ENCODE data around the gene CACNG3. TPM values are rescaled to one million over a fixed set of nuclear protein-coding genes. Genes with fewer than 3 reads are reported as not detected.
"Not testable (repeated sequence)": the region's sequence is repeated elsewhere in the genome, so short reads cannot be mapped to it uniquely, and the experiment has no call there.

CACNG3 gene
- total RNA-seq, 1 donor from 2014 or later = not detected

GRCh38 chr16:24289166-24289700 lies 33.1 kb downstream of the CACNG3 start:
- peaks cover 31% of the 10 kb centered on the region for H3K27me3 Mint-ChIP-seq
- H3K9me3 Mint-ChIP-seq = no peaks in the 10 kb centered on the region
- H3K4me3 Mint-ChIP-seq = no peak overlapping the region
- TF ChIP-seq, protein P1, sequence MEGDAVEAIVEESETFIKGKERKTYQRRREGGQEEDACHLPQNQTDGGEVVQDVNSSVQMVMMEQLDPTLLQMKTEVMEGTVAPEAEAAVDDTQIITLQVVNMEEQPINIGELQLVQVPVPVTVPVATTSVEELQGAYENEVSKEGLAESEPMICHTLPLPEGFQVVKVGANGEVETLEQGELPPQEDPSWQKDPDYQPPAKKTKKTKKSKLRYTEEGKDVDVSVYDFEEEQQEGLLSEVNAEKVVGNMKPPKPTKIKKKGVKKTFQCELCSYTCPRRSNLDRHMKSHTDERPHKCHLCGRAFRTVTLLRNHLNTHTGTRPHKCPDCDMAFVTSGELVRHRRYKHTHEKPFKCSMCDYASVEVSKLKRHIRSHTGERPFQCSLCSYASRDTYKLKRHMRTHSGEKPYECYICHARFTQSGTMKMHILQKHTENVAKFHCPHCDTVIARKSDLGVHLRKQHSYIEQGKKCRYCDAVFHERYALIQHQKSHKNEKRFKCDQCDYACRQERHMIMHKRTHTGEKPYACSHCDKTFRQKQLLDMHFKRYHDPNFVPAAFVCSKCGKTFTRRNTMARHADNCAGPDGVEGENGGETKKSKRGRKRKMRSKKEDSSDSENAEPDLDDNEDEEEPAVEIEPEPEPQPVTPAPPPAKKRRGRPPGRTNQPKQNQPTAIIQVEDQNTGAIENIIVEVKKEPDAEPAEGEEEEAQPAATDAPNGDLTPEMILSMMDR (conservative IDR thresholded peaks at IDR 0.05) = no peak
- DNase-seq (ENCODE audit: extremely low spot score, unreplicated experiment) = no peak
- H3K36me3 Mint-ChIP-seq = no peaks in the 10 kb centered on the region
- no peaks in the 10 kb centered on the region for H3K4me1 Mint-ChIP-seq (ENCODE audit: unreplicated experiment)
- H3K27ac Mint-ChIP-seq = no peak overlapping the region

DNA sequence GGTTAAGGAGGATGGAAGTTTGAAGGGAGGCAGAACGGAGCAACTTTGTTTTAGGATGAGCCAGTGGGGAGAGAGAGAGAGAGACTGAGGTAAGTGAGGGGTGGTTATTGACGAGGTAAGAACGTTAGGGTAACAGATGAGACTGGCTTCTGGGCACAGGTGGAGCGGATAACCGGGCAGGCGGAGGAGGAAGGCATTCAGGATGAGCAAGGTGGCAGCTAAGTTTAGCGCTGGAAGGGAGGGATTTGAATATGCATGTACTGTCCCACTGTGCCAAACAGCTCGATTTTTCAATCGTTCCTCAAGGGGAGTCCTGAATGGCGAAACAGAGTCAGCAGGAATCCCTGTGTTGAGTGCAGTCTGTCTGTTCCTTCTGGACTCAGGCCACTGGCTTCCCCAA lies 35.8 kb downstream of the CACNG3 start:
- TF ChIP-seq, protein P1 (conservative IDR thresholded peaks at IDR 0.05) = no peak
- H3K36me3 Mint-ChIP-seq = no peaks in the 10 kb centered on the region
- peaks cover 35% of the 10 kb centered on the region for H3K27me3 Mint-ChIP-seq
- no peak overlapping the region for H3K27ac Mint-ChIP-seq
- H3K4me3 Mint-ChIP-seq = no peak overlapping the region
- DNase-seq (ENCODE audit: extremely low spot score, unreplicated experiment) = no peak
- H3K4me1 Mint-ChIP-seq (ENCODE audit: unreplicated experiment) = no peaks in the 10 kb centered on the region
- H3K9me3 Mint-ChIP-seq = no peaks in the 10 kb centered on the region

GRCh38 chr16:24294131-24294530 lies 38.0 kb downstream of the CACNG3 start:
- no peak for DNase-seq (ENCODE audit: extremely low spot score, unreplicated experiment)
- Mint-ChIP-seq H3K9me3 (no peaks in the 10 kb centered on the region), H3K27ac (no peak overlapping the region), H3K4me3 (no peak overlapping the region), H3K4me1 (ENCODE audit: unreplicated experiment) (no peaks in the 10 kb centered on the region), H3K27me3 (peaks cover 38% of the 10 kb centered on the region), H3K36me3 (no peaks in the 10 kb centered on the region)
- TF ChIP-seq, protein P1 (conservative IDR thresholded peaks at IDR 0.05) = no peak

GRCh38 chr16:24297375-24297774 lies 41.2 kb downstream of the CACNG3 start:
- Mint-ChIP-seq H3K4me3 (no peak overlapping the region), H3K36me3 (no peaks in the 10 kb centered on the region), H3K9me3 (no peaks in the 10 kb centered on the region), H3K27ac (no peak overlapping the region), H3K4me1 (ENCODE audit: unreplicated experiment) (no peaks in the 10 kb centered on the region), H3K27me3 (peaks cover 24% of the 10 kb centered on the region)
- TF ChIP-seq, protein P1 (conservative IDR thresholded peaks at IDR 0.05) = no peak
- no peak for DNase-seq (ENCODE audit: extremely low spot score, unreplicated experiment)

DNA sequence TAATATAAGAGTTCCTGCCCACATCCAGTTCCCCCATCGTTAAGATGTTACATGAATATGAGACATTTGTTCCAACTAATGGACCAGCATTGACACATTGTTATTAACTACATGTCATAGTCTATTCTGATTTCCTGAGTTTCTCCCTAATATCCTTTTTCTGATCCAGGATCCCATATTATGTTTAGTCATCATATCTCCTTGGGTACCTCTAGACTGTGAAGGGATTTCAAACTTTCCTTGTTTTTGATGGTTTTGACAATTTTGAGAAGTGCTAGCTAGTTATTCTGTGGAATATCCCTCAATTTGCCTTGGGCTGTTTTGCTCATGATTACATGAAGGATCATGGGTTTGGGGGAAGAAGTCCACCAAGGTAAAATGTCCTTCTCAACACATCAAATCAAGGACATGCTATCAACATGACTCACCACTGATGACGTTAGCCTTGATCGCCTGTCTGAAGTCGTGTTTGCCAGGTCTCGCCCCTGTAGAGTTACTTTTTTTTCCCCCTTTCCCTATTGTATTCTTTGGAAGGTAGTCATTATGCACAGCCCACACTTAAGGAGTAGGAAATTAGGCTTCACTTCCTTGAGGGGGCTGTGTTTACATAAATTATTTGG lies 42.5 kb downstream of the CACNG3 start:
- Mint-ChIP-seq H3K4me3 (no peak overlapping the region), H3K9me3 (no peaks in the 10 kb centered on the region), H3K4me1 (ENCODE audit: unreplicated experiment) (no peaks in the 10 kb centered on the region), H3K27me3 (peaks cover 12% of the 10 kb centered on the region), H3K27ac (no peak overlapping the region), H3K36me3 (no peaks in the 10 kb centered on the region)
- TF ChIP-seq, protein P1 (conservative IDR thresholded peaks at IDR 0.05) = no peak
- no peak for DNase-seq (ENCODE audit: extremely low spot score, unreplicated experiment)

- H3K27me3 Mint-ChIP-seq; H3K36me3 Mint-ChIP-seq; H3K4me1 Mint-ChIP-seq (ENCODE audit: unreplicated experiment); H3K27ac Mint-ChIP-seq; H3K4me3 Mint-ChIP-seq; DNase-seq (ENCODE audit: extremely low spot score, unreplicated experiment); H3K9me3 Mint-ChIP-seq: not testable (repeated sequence)
Measured at GRCh38 chr16:24300750-24301149, 44.6 kb downstream of the CACNG3 start.
